Activated CD4-positive, alpha-beta T cell treated with anti-CD3 and anti-CD28 coated beads for 36 hours (primary cell): ENCODE measurements around the gene DOCK9. TPM values are rescaled to one million over a fixed set of nuclear protein-coding genes. Genes with fewer than 3 reads are reported as not detected.

Experiments used
- ATAC-seq: fragments of 200-7000 bp; cut with Tn5 transposase; one replicate; pipeline ENCODE4 v1.10.0; 2021; ENCODE audit warnings: mild to moderate bottlenecking, moderate library complexity
- CTCF ChIA-PET: fragments of 350-600 bp; sonication (Branson Sonifier 250); formaldehyde crosslinking; loops from one replicate; lab custom pipeline; 2021; ENCODE audit warnings: antibody characterized with exemption; lab: Charles Lee
- POLR2A ChIA-PET: fragments of 350-600 bp; sonication (Branson Sonifier 250); formaldehyde crosslinking; loops from one replicate; lab custom pipeline; 2021; ENCODE audit warnings: antibody characterized with exemption, inconsistent platforms; lab: Charles Lee
- DNase-seq: peaks from one replicate; pipeline ENCODE4 v3.0.0-alpha.2; 2020
- H3K27ac Mint-ChIP-seq: one replicate; pipeline ENCODE4 v1.8.0; 2021; ENCODE audit warnings: mixed read lengths
- H3K27me3 Mint-ChIP-seq: one replicate; pipeline ENCODE4 v1.8.0; 2021; ENCODE audit warnings: mixed read lengths
- H3K36me3 Mint-ChIP-seq: one replicate; pipeline ENCODE4 v1.8.0; 2021; ENCODE audit warnings: low read depth, mixed read lengths
- H3K4me1 Mint-ChIP-seq: one replicate; pipeline ENCODE4 v1.8.0; 2021; ENCODE audit warnings: mixed read lengths
- H3K4me3 Mint-ChIP-seq: one replicate; pipeline ENCODE4 v1.8.0; 2021; ENCODE audit warnings: mild to moderate bottlenecking, moderate library complexity, mixed read lengths
- H3K9me3 Mint-ChIP-seq: one replicate; pipeline ENCODE4 v1.8.0; 2021; ENCODE audit warnings: low read depth, mixed read lengths
- intact Hi-C, 2 experiments: fragments of 100-400 bp; cut with DNase I in 1 of 2; cut with micrococcal nuclease in 1 of 2; formaldehyde crosslinking; loops; one replicate each; pipeline versions ENCODE4 v1.14.2 to v1.15.1; 2022 to 2024; cut with DNase I, micrococcal nuclease
- total RNA-seq, 2 experiments: library from RNA; stranded (reverse); gene quantifications; one replicate each; pipeline ENCODE4 v1.2.3, GENCODE V29; 2021

The DOCK9 gene
- total RNA-seq, 2 experiments from 2014 or later: 36.0 to 42.6 TPM

- no peaks in the 10 kb centered on the region for H3K27me3 Mint-ChIP-seq
- DNase-seq (no peak), ATAC-seq (no peak)
- intact Hi-C loops: no loop called here
- H3K4me1 Mint-ChIP-seq: no peaks in the 10 kb centered on the region
- no peak overlapping the region for H3K27ac Mint-ChIP-seq
- CTCF ChIA-PET: no interaction called here
- no peaks in the 10 kb centered on the region for H3K9me3 Mint-ChIP-seq
- POLR2A ChIA-PET: no interaction called here
- H3K36me3 Mint-ChIP-seq: peaks cover 21% of the 10 kb centered on the region
- no peak overlapping the region for H3K4me3 Mint-ChIP-seq
Observed at GRCh38 chr13:98846986-98847385, 130.9 kb downstream of the DOCK9 start.

DNA sequence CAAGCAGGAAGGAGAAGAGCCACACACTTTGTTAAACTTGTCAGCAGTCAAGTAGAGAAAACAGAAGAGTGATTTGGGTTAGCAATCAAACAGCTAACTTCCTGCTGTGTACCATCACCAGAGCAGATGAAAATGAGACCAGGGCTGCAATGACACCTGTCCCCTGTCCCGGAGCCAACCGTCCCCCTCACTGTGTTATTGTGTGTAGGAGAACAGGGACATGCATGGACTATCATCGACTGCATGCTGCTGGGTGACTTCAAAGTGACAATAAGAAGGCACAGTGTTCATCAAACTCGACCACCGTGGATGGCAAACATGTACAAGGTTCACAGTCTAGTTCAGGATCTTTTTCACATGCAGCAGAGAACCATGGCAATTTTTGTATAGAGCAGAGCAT, 131.3 kb downstream of the DOCK9 start:
- no peak for ATAC-seq
- H3K9me3 Mint-ChIP-seq: no peaks in the 10 kb centered on the region
- H3K27ac Mint-ChIP-seq: no peak overlapping the region
- no peaks in the 10 kb centered on the region for H3K27me3 Mint-ChIP-seq
- CTCF ChIA-PET: interaction anchor here (1.0 kb wide), 1 partner anchor 340 kb away, joined by 4 read pairs; no protein-coding TSS in a partner anchor
- no peak overlapping the region for H3K4me3 Mint-ChIP-seq
- H3K36me3 Mint-ChIP-seq: peaks cover 20% of the 10 kb centered on the region
- DNase-seq: no peak
- POLR2A ChIA-PET: no interaction called here
- H3K4me1 Mint-ChIP-seq: no peaks in the 10 kb centered on the region
- intact Hi-C loops: no loop called here

DNA sequence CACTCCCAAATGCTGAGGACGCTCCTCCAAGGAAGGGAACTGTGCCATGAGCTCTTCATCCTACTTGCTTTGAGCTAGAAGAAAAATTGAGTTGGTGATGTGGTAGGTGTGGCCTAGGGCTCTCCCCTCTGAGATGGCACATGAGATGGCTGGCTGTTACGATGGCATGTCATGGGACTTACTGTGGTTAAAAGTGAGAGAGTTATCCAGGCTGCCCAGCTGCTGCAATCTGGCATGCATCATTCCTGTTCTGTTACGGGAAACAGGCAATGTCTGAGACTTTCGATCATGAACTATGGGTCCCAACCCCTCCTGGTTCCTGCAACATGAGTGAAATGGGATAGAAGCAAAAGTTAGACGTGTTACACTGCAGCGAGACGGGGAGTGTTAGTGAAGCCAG, 132.1 kb downstream of the DOCK9 start:
- CTCF ChIA-PET: interaction anchor here (1.0 kb wide), 1 partner anchor 341 kb away, joined by 4 read pairs; no protein-coding TSS in a partner anchor
- Mint-ChIP-seq H3K4me3 (no peak overlapping the region), H3K27ac (no peak overlapping the region), H3K27me3 (no peaks in the 10 kb centered on the region), H3K9me3 (no peaks in the 10 kb centered on the region), H3K36me3 (peaks cover 17% of the 10 kb centered on the region), H3K4me1 (no peaks in the 10 kb centered on the region)
- ATAC-seq: no peak
- intact Hi-C loops: no loop called here
- DNase-seq: no peak
- POLR2A ChIA-PET: interaction anchor here (0.7 kb wide), 1 partner anchor 13 kb away, joined by 3 read pairs; no protein-coding TSS in a partner anchor

GRCh38 chr13:98844021-98844420, 133.8 kb downstream of the DOCK9 start:
- H3K36me3 Mint-ChIP-seq: peaks cover 15% of the 10 kb centered on the region
- H3K9me3 Mint-ChIP-seq: no peaks in the 10 kb centered on the region
- H3K4me1 Mint-ChIP-seq: no peaks in the 10 kb centered on the region
- H3K27me3 Mint-ChIP-seq: no peaks in the 10 kb centered on the region
- H3K4me3 Mint-ChIP-seq: no peak overlapping the region
- ATAC-seq (no peak), DNase-seq (no peak)
- CTCF ChIA-PET: interaction anchor here (0.8 to 2.1 kb wide), 11 partner anchors 8 to 338 kb away, joined by 3 to 13 read pairs (median 5); no protein-coding TSS in a partner anchor
- no peak overlapping the region for H3K27ac Mint-ChIP-seq
- intact Hi-C loops: loop anchor here (5.0 kb wide), 3 partner anchors 172 to 423 kb away; no protein-coding TSS in a partner anchor
- POLR2A ChIA-PET: no interaction called here

- peaks cover 15% of the 10 kb centered on the region for H3K36me3 Mint-ChIP-seq
- ATAC-seq (no peak), DNase-seq (no peak)
- no peaks in the 10 kb centered on the region for H3K4me1 Mint-ChIP-seq
- ChIA-PET POLR2A (no interaction called here), CTCF (interaction anchor here (0.6 to 2.1 kb wide), 21 partner anchors 9 to 1126 kb away, joined by 3 to 13 read pairs (median 4); no protein-coding TSS in a partner anchor)
- no peak overlapping the region for H3K27ac Mint-ChIP-seq
- H3K27me3 Mint-ChIP-seq: no peaks in the 10 kb centered on the region
- no peaks in the 10 kb centered on the region for H3K9me3 Mint-ChIP-seq
- H3K4me3 Mint-ChIP-seq: no peak overlapping the region
- intact Hi-C loops: loop anchor here (1.0 to 5.0 kb wide), 5 partner anchors 171 to 988 kb away; no protein-coding TSS in a partner anchor
Observed at GRCh38 chr13:98843482-98843877, 134.4 kb downstream of the DOCK9 start.

DNA sequence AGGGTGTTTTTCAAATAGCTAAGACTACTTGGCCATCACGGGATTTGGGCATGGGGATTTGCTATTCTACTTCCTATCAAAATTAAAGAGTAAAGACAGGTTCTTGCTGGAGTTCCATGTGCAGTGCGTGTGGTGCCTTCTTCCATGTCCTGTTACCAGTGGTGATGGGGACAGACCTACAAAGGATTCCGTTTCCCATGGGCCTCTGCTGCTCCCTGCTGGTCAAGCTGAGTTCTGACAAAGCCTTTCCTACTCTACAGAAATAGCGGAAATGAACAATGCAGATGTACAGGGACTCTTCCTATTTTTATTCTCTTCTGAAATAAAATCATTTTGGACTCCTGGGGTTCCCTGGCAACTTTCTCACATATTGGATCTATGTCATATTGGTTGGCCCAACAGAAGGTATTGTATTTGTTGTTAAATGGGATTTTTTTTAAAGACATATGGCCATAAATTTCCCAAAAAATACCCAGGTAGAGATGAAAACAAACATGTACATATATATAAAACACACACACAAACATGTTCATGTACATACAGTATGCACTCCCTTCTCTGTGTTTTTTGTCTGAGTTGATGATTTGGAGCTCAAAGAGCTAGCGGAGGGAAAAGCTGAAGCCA, 134.9 kb downstream of the DOCK9 start:
- H3K27me3 Mint-ChIP-seq: no peaks in the 10 kb centered on the region
- H3K4me1 Mint-ChIP-seq: no peaks in the 10 kb centered on the region
- H3K4me3 Mint-ChIP-seq: no peak overlapping the region
- peak; percentile 88 for ATAC-seq
- ChIA-PET CTCF (interaction anchor here (0.5 to 2.1 kb wide), 22 partner anchors 9 to 1127 kb away, joined by 3 to 13 read pairs (median 4); no protein-coding TSS in a partner anchor), POLR2A (no interaction called here)
- H3K36me3 Mint-ChIP-seq: peaks cover 14% of the 10 kb centered on the region
- intact Hi-C loops: loop anchor here (1.0 to 5.0 kb wide), 5 partner anchors 171 to 988 kb away; no protein-coding TSS in a partner anchor
- no peak overlapping the region for H3K27ac Mint-ChIP-seq
- DNase-seq: peak; percentile 86
- H3K9me3 Mint-ChIP-seq: no peaks in the 10 kb centered on the region

DNA sequence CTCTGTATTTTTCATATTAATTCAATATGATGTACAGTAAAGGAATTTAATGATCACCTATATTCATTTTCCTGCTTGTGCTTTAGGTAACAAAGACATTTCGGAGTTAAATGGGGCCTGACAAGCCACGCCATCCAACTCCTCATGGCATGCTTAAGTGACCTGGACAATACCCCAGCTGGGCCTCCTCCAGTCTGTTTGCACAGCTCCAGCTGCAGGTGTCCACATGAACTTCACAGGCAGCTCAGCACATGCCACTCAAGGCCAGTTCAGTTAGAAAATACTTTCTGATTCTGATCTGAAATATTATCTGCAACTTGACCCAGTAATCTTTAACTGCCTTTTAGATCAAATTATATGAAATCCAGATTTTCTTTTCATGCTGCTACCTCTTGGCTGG, 135.8 kb downstream of the DOCK9 start:
- peaks cover 11% of the 10 kb centered on the region for H3K36me3 Mint-ChIP-seq
- H3K27me3 Mint-ChIP-seq: no peaks in the 10 kb centered on the region
- ChIA-PET POLR2A (no interaction called here), CTCF (interaction anchor here (0.5 to 2.1 kb wide), 11 partner anchors 10 to 438 kb away, joined by 3 to 13 read pairs (median 5); no protein-coding TSS in a partner anchor)
- H3K4me3 Mint-ChIP-seq: no peak overlapping the region
- DNase-seq (no peak), ATAC-seq (no peak)
- intact Hi-C loops: loop anchor here (2.0 to 5.0 kb wide), 4 partner anchors 170 to 425 kb away; no protein-coding TSS in a partner anchor
- H3K27ac Mint-ChIP-seq: no peak overlapping the region
- no peaks in the 10 kb centered on the region for H3K4me1 Mint-ChIP-seq
- H3K9me3 Mint-ChIP-seq: no peaks in the 10 kb centered on the region

GRCh38 chr13:98839856-98840769, 137.8 kb downstream of the DOCK9 start:
- DNase-seq: peak; percentile 70
- peak; percentile 90 for ATAC-seq
- no peaks in the 10 kb centered on the region for H3K9me3 Mint-ChIP-seq
- intact Hi-C loops: loop anchor here (1.0 to 5.0 kb wide), 4 partner anchors 168 to 427 kb away; no protein-coding TSS in a partner anchor
- H3K4me1 Mint-ChIP-seq: no peaks in the 10 kb centered on the region
- H3K27ac Mint-ChIP-seq: no peak overlapping the region
- no peak overlapping the region for H3K4me3 Mint-ChIP-seq
- H3K36me3 Mint-ChIP-seq: peaks cover 5% of the 10 kb centered on the region
- no peaks in the 10 kb centered on the region for H3K27me3 Mint-ChIP-seq
- ChIA-PET POLR2A (interaction anchor here (0.6 kb wide), 1 partner anchor 281 kb away, joined by 5 read pairs; no protein-coding TSS in a partner anchor), CTCF (interaction anchor here (0.5 to 1.3 kb wide), 13 partner anchors 9 to 530 kb away, joined by 3 to 10 read pairs (median 4); no protein-coding TSS in a partner anchor)

GRCh38 chr13:98838776-98839175, 139.1 kb downstream of the DOCK9 start:
- no peak overlapping the region for H3K27ac Mint-ChIP-seq
- no peaks in the 10 kb centered on the region for H3K4me1 Mint-ChIP-seq
- peaks cover 8% of the 10 kb centered on the region for H3K36me3 Mint-ChIP-seq
- H3K4me3 Mint-ChIP-seq: no peak overlapping the region
- POLR2A ChIA-PET: no interaction called here
- no peak for ATAC-seq
- CTCF ChIA-PET: no interaction called here
- no peak for DNase-seq
- H3K27me3 Mint-ChIP-seq: no peaks in the 10 kb centered on the region
- intact Hi-C loops: no loop called here
- no peaks in the 10 kb centered on the region for H3K9me3 Mint-ChIP-seq

DNA sequence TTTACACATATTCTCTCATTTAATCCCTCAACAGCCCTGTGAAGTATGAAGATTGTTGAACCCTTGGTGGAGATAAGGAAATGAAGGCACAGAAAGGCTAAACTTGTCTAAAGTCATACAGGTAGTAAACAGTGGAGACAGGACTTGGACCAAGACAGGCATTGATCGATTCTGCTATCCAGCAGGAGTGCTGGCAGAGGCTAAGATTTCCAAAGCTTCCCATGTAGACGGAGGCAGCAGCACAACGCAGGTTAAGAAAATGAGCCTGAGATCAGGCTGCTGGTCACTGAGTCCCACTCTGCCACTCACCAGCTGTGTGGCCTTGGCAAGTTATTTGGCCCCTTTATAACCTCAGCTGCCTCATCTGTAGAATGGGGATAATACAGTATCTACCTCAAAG, 140.0 kb downstream of the DOCK9 start:
- Mint-ChIP-seq H3K36me3 (peaks cover 11% of the 10 kb centered on the region), H3K9me3 (no peaks in the 10 kb centered on the region), H3K4me1 (no peaks in the 10 kb centered on the region), H3K27ac (no peak overlapping the region), H3K27me3 (no peaks in the 10 kb centered on the region), H3K4me3 (no peak overlapping the region)
- intact Hi-C loops: no loop called here
- ATAC-seq: no peak
- DNase-seq: no peak
- CTCF ChIA-PET: interaction anchor here (0.6 kb wide), 1 partner anchor 15 kb away, joined by 4 read pairs; no protein-coding TSS in a partner anchor
- POLR2A ChIA-PET: no interaction called here

DNA sequence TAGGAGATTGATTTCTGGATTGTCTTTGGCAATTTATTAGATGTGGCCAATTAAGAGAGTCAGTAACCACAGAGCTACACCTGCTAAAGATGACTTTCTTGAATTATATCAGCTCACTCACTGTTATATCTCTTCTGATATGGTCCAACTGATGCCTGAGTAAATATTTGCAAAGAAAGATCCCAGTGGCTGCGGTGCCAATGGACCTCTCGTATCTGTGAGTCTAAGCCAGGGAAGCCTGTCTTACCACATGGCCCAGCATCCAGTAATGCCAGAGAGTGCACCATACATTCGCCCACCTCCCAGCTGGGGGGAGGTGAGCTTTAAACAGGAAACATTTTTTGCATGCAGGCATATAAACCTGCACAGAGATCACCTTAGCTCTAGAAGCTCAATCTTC, 142.7 kb downstream of the DOCK9 start:
- POLR2A ChIA-PET: no interaction called here
- Mint-ChIP-seq H3K27ac (no peak overlapping the region), H3K9me3 (no peaks in the 10 kb centered on the region), H3K36me3 (peaks cover 24% of the 10 kb centered on the region), H3K4me1 (no peaks in the 10 kb centered on the region), H3K27me3 (no peaks in the 10 kb centered on the region), H3K4me3 (no peak overlapping the region)
- CTCF ChIA-PET: interaction anchor here (0.9 to 1.6 kb wide), 2 partner anchors 14 to 42 kb away, joined by 3 to 7 read pairs; no protein-coding TSS in a partner anchor
- ATAC-seq (no peak), DNase-seq (no peak)
- intact Hi-C loops: no loop called here
